Umbilical cord (tissue), 2 donors: ENCODE measurements around the gene PPIC. TPM values are rescaled to one million over a fixed set of nuclear protein-coding genes. Genes with fewer than 3 reads are reported as not detected.
A peak's percentile ranks its signal among the peaks of the same experiment; 100 is the strongest.

ENCODE experiments used
- DNase-seq: peaks from one replicate; pipeline ENCODE4 v3.0.0-alpha.2; 2015; ENCODE audit warnings: low spot score
- total RNA-seq: library from RNA; depleted of rRNA; stranded (reverse); fragments of >200 nt; gene quantifications from one replicate; pipeline ENCODE4 v1.2.3, GENCODE V29; 2014; ENCODE audit warnings: low replicate concordance; ENCODE audit not compliant: insufficient read depth

The PPIC gene
- 160 TPM for total RNA-seq

GRCh38 chr5:123036391-123037103 is at the start of gene PPIC:
Gene PPIC, minus strand, starts transcription at chr5:123036725. Its CDS starts 100 bp downstream, at chr5:123036625.
- peak; percentile 90 for DNase-seq

GRCh38 chr5:123085638-123086286 is 49.2 kb upstream of the PPIC start:
- DNase-seq, result no peak

GRCh38 chr5:123084730-123085605 is 48.4 kb upstream of the PPIC start:
- peak; percentile 14 for DNase-seq

GRCh38 chr5:123083298-123083697 is 46.8 kb upstream of the PPIC start:
- no peak for DNase-seq

GRCh38 chr5:123080215-123080614 is 43.7 kb upstream of the PPIC start:
- DNase-seq, result no peak

- DNase-seq, result no peak
Observed at GRCh38 chr5:123075521-123076163, 39.1 kb upstream of the PPIC start.

GRCh38 chr5:123068368-123068938 is 31.9 kb upstream of the PPIC start:
- DNase-seq, result no peak

- DNase-seq, result no peak
Observed at GRCh38 chr5:123066016-123066415, 29.5 kb upstream of the PPIC start.

GRCh38 chr5:123059455-123059854 is 22.9 kb upstream of the PPIC start:
- DNase-seq, result no peak

GRCh38 chr5:123051206-123051605 is 14.7 kb upstream of the PPIC start:
- no peak for DNase-seq

GRCh38 chr5:123047706-123048105 is 11.2 kb upstream of the PPIC start:
- no peak for DNase-seq

- peak; percentile 18 for DNase-seq
Observed at GRCh38 chr5:123046222-123046621, 9.7 kb upstream of the PPIC start.

- peak; percentile 83 for DNase-seq
Observed at GRCh38 chr5:123044926-123045617, 8.5 kb upstream of the PPIC start.

- DNase-seq, result no peak
Observed at GRCh38 chr5:123039673-123040072, 3.1 kb upstream of the PPIC start.

GRCh38 chr5:123037104-123037418 is 536 bp upstream of the PPIC start:
- DNase-seq, result no peak

- peak; percentile 72 for DNase-seq
Observed at GRCh38 chr5:123035918-123036390, 571 bp downstream of the PPIC start.

- peak; percentile 78 for DNase-seq
Observed at GRCh38 chr5:123035360-123035917, 1.1 kb downstream of the PPIC start.

GRCh38 chr5:123033157-123033671 is 3.3 kb downstream of the PPIC start:
- DNase-seq, result no peak

GRCh38 chr5:123028222-123028621 is 8.3 kb downstream of the PPIC start:
- no peak for DNase-seq

GRCh38 chr5:123014689-123015088 is 21.8 kb downstream of the PPIC start:
- no peak for DNase-seq
